H1 (cell line): ENCODE results near the gene CHD5. TPM values are rescaled to one million over a fixed set of nuclear protein-coding genes. Genes with fewer than 3 reads are reported as not detected.
A peak's percentile ranks its signal among the peaks of the same experiment; 100 is the strongest.

Source experiments
- CTCF ChIA-PET: fragments of 300-600 bp; sonication (Branson Sonifier 250); formaldehyde crosslinking; loops from one replicate; lab custom pipeline; 2021; ENCODE audit not compliant: partially characterized antibody; lab: Charles Lee
- POLR2A ChIA-PET: fragments of 300-600 bp; sonication (Branson Sonifier 250); formaldehyde crosslinking; loops from one replicate; lab custom pipeline; 2021; ENCODE audit warnings: inconsistent platforms; ENCODE audit not compliant: partially characterized antibody; lab: Charles Lee
- DNase-seq, 2 experiments: peaks; one replicate each; pipeline versions ENCODE4 v3.0.0 to v3.0.0-alpha.2; 2010 to 2022; ENCODE audit warnings: low spot score in 2 of 2, low read depth in 1 of 2, mixed read lengths in 1 of 2
- FAIRE-seq: peaks from 2 replicates; lab custom pipeline; 2011; peaks lifted over from hg19 to GRCh38; lab: Jason Lieb, UNC
- H2AFZ ChIP-seq: 2 replicates; pipeline ENCODE4 v1.8.1; 2012; ENCODE audit warnings: low read length, inconsistent platforms
- H2AK5ac ChIP-seq: 2 replicates; pipeline ENCODE4 v1.6.1; 2013; ENCODE audit warnings: low read depth, low read length
- H2BK120ac ChIP-seq: replicated peaks from 2 replicates; pipeline ENCODE3; 2013; ENCODE audit warnings: low read depth, low read length, inconsistent platforms
- H2BK12ac ChIP-seq: 2 replicates; pipeline ENCODE4 v1.6.1; 2013; ENCODE audit warnings: low read depth, low read length
- H2BK15ac ChIP-seq: 2 replicates; pipeline ENCODE4 v1.6.1; 2013; ENCODE audit warnings: low read length
- H2BK20ac ChIP-seq: 2 replicates; pipeline ENCODE4 v1.6.1; 2013; ENCODE audit warnings: low read length
- H2BK5ac ChIP-seq: 2 replicates; pipeline ENCODE4 v1.6.1; 2013; ENCODE audit warnings: low read depth, low read length
- H3K14ac ChIP-seq: 2 replicates; pipeline ENCODE4 v1.6.1; 2013; ENCODE audit warnings: inconsistent platforms; ENCODE audit not compliant: insufficient read length
- H3K18ac ChIP-seq: 2 replicates; pipeline ENCODE4 v1.6.1; 2013; ENCODE audit warnings: low read length; ENCODE audit errors: extremely low read depth
- H3K23ac ChIP-seq: 2 replicates; pipeline ENCODE4 v1.6.1; 2013; ENCODE audit warnings: inconsistent platforms; ENCODE audit not compliant: insufficient read length
- H3K23me2 ChIP-seq: 2 replicates; pipeline ENCODE4 v1.6.1; 2013; ENCODE audit warnings: low read depth, low read length
- H3K27ac ChIP-seq: 2 replicates; pipeline ENCODE4 v1.6.1; 2011; ENCODE audit warnings: low read depth, low read length, inconsistent platforms
- H3K27me3 ChIP-seq, 4 experiments: replicated peaks in 1 of 4; 1 replicate in 1 of 4; 2 replicates in 3 of 4; pipeline versions ENCODE4 v1.6.1 to v1.8.1; 2011 to 2013; ENCODE audit warnings: low read length in 3 of 4, mild to moderate bottlenecking in 3 of 4, inconsistent platforms in 2 of 4, mixed read lengths in 2 of 4, moderate library complexity in 1 of 4; ENCODE audit not compliant: control insufficient read depth in 3 of 4, insufficient read depth in 3 of 4; ENCODE audit errors: extremely low read depth in 1 of 4
- H3K36me3 ChIP-seq, 4 experiments: 2 replicates each; pipeline versions ENCODE4 v1.6.1 to v1.8.1; 2011 to 2013; ENCODE audit warnings: mild to moderate bottlenecking in 4 of 4, low read length in 3 of 4, moderate library complexity in 2 of 4, control low read depth in 1 of 4, inconsistent platforms in 1 of 4; ENCODE audit not compliant: insufficient read depth in 4 of 4, control insufficient read depth in 2 of 4
- H3K4ac ChIP-seq: replicated peaks from 2 replicates; pipeline ENCODE3; 2013; ENCODE audit warnings: low read length, low read depth, mixed read lengths, inconsistent platforms; ENCODE audit not compliant: insufficient read length
- H3K4me1 ChIP-seq, 4 experiments: replicated peaks in 1 of 4; 1 replicate in 1 of 4; 2 replicates in 3 of 4; pipeline versions ENCODE4 v1.6.1 to v1.8.1; 2011 to 2013; ENCODE audit warnings: low read length in 3 of 4, inconsistent platforms in 2 of 4, mixed read lengths in 1 of 4; ENCODE audit not compliant: insufficient read depth in 4 of 4, control insufficient read depth in 3 of 4
- H3K4me2 ChIP-seq, 2 experiments: 2 replicates each; pipeline versions ENCODE4 v1.6.1 to v1.8.1; 2011 to 2013; ENCODE audit warnings: low read depth in 2 of 2, low read length in 2 of 2, control low read depth in 1 of 2, inconsistent platforms in 1 of 2, mild to moderate bottlenecking in 1 of 2; ENCODE audit not compliant: insufficient read depth in 1 of 2
- H3K4me3 ChIP-seq, 4 experiments: fragments of 200-600, 300-600 bp in 1 of 4; sonication (generic), shearing (Covaris generic), sonication (Bioruptor Twin) in 1 of 4; 2 replicates each; pipeline versions ENCODE4 v1.5.1 to v1.8.1; 2011 to 2016; ENCODE audit warnings: low read length in 4 of 4, low read depth in 3 of 4, control low read depth in 2 of 4, inconsistent platforms in 2 of 4, mild to moderate bottlenecking in 2 of 4, mixed read lengths in 1 of 4, moderate library complexity in 1 of 4; ENCODE audit not compliant: insufficient read depth in 2 of 4; ENCODE audit errors: extremely low read depth in 1 of 4
- H3K56ac ChIP-seq: replicated peaks from 2 replicates; pipeline ENCODE3; 2013; ENCODE audit warnings: low read depth, mild to moderate bottlenecking, mixed read lengths, low read length, inconsistent platforms; ENCODE audit not compliant: insufficient read length
- H3K79me1 ChIP-seq: 2 replicates; pipeline ENCODE4 v1.6.1; 2013; ENCODE audit warnings: low read depth, low read length, control low read depth
- H3K79me2 ChIP-seq, 2 experiments: 2 replicates each; pipeline versions ENCODE4 v1.6.1 to v1.8.1; 2012 to 2013; ENCODE audit warnings: low read length in 2 of 2, mild to moderate bottlenecking in 2 of 2, inconsistent platforms in 1 of 2; ENCODE audit not compliant: insufficient read depth in 2 of 2, control insufficient read depth in 1 of 2
- H3K9ac ChIP-seq, 4 experiments: replicated peaks in 1 of 4; 1 replicate in 1 of 4; 2 replicates in 3 of 4; pipeline versions ENCODE4 v1.6.1 to v1.8.1; 2011 to 2013; ENCODE audit warnings: low read depth in 3 of 4, low read length in 3 of 4, control low read depth in 2 of 4, mild to moderate bottlenecking in 2 of 4, moderate library complexity in 2 of 4, inconsistent platforms in 1 of 4; ENCODE audit errors: extremely low read depth in 1 of 4
- H3K9me3 ChIP-seq, 2 experiments: 2 replicates each; pipeline versions ENCODE4 v1.6.1 to v1.8.1; 2012 to 2013; ENCODE audit warnings: mild to moderate bottlenecking in 2 of 2, moderate library complexity in 2 of 2, control low read depth in 1 of 2, inconsistent platforms in 1 of 2, low read depth in 1 of 2, low read length in 1 of 2, mixed read lengths in 1 of 2; ENCODE audit not compliant: insufficient read depth in 2 of 2
- H4K20me1 ChIP-seq, 2 experiments: replicated peaks in 1 of 2; 2 replicates each; pipeline versions ENCODE3 to v1.8.1; 2011 to 2013; ENCODE audit warnings: inconsistent platforms in 2 of 2, low read length in 2 of 2, mild to moderate bottlenecking in 1 of 2; ENCODE audit not compliant: insufficient read depth in 2 of 2, control insufficient read depth in 1 of 2
- H4K5ac ChIP-seq: 2 replicates; pipeline ENCODE4 v1.6.1; 2013; ENCODE audit warnings: low read length, low read depth, mixed read lengths, inconsistent platforms; ENCODE audit not compliant: insufficient read length
- H4K8ac ChIP-seq: 2 replicates; pipeline ENCODE4 v1.8.0; 2013; ENCODE audit warnings: mild to moderate bottlenecking, moderate library complexity, low read length, inconsistent platforms; ENCODE audit not compliant: insufficient read depth; ENCODE audit errors: extremely low read depth
- H4K91ac ChIP-seq: replicated peaks from 2 replicates; pipeline ENCODE3; 2013; ENCODE audit warnings: low read length, mixed read lengths, inconsistent platforms; ENCODE audit not compliant: insufficient read length
- JUN ChIP-seq: IDR thresholded peaks from 2 replicates; pipeline ENCODE4 v1.6.1; 2011; ENCODE audit warnings: low read depth, mild to moderate bottlenecking, improper control_type of control experiment, low read length
- TEAD4 ChIP-seq: IDR thresholded peaks from 2 replicates; pipeline ENCODE4 v1.6.1; 2012; ENCODE audit warnings: low read depth, low read length, inconsistent platforms, mixed read lengths
- WGBS, 2 experiments: shearing (Covaris generic) in 1 of 2; methylation state at CpG; one replicate each; pipeline versions ENCODE4 v1.1.6 to v1.1.7; 2013 to 2015; ENCODE audit warnings: low lambda C conversion rate in 2 of 2, mixed read lengths in 2 of 2, inconsistent platforms in 1 of 2, low coverage in 1 of 2, missing lambda C conversion rate in 1 of 2; ENCODE audit not compliant: insufficient replicate concordance in 2 of 2, insufficient coverage in 1 of 2, insufficient read length in 1 of 2; ENCODE audit errors: extremely low coverage in 1 of 2, missing lambda C conversion rate in 1 of 2; 5-methylcytosine and 5-hydroxymethylcytosine counted together
- polyA plus RNA-seq, 7 experiments: library from polyadenylated mRNA; depleted of rRNA in 3 of 7; stranded (reverse) in 5 of 7; unstranded in 2 of 7; fragments of >200 nt in 5 of 7; fragments of 200-250 nt in 2 of 7; gene quantifications; 1 replicate in 5 of 7; 2 replicates in 1 of 7; 4 replicates in 1 of 7; pipeline versions ENCODE4 v1.2.1 to v1.2.3, GENCODE V29; 2011 to 2013; ENCODE audit warnings: missing spikeins in 2 of 7, mixed read lengths in 2 of 7
- total RNA-seq: library from RNA; stranded (reverse); fragmentation: NEBNext Ultra II Directional; extraction: Animal tissue kit (Norgen Biotek cat#: 25700); gene quantifications from 2 replicates; pipeline ENCODE4 v1.2.1, GENCODE V29; 2021

CHD5 gene
- total and polyA plus RNA-seq, 2 of the 8 experiments (the other 6 are each of a cell fraction or from before 2014, with no cell fraction given) = 0.42 to 1.8 TPM

DNA sequence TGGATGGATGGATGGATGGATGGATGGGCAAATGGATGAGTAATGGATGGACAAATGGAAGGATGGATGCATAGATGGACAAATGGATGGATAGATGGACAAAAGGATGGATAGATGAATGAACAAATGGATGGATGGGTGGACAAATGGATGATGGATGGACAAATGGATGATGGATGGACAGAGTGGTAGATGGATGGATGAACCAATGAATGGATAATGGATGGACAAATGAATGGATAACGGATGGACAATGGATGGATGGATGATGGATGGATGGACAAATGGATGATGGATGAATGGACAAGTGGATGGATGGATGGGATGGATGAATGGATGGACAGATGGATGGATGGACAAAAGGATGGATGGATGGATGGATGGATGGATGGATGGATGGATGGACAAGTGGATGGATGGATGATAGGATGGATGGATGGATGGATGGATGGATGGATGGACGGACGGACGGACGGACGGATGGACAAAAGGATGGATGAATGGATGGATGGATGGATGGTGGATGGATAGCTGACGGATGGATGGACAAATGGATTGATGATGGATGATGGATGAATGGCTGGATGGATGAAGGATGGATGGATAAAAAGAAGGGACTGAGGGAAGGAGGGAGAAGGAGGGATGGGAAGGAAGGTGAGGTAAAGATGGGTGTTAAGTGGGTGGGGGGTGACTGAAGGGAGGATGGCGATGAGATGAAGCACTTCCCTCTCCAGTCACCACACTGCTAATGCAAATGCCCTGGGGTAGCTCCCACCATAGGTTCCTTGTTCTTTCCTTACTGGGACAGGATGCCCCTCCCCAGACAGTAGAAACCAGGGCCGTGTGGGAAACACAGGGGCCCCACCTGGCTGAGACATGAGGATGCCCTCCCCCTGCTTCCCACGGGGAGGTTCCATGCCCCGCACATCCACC lies 29.8 kb downstream of the CHD5 start:
- H4K8ac ChIP-seq = no peak overlapping the region
- H2BK120ac ChIP-seq = no peak overlapping the region
- H3K23me2 ChIP-seq = peaks cover 11% of the 10 kb centered on the region
- H3K36me3 ChIP-seq = no peaks in the 10 kb centered on the region
- H3K56ac ChIP-seq = peak overlapping the region; percentile 65
- H3K4me3 ChIP-seq = no peak overlapping the region
- no peak overlapping the region for H3K27ac ChIP-seq
- no peaks in the 10 kb centered on the region for H3K9me3 ChIP-seq
- no peak overlapping the region for H3K9ac ChIP-seq
- no peak overlapping the region for H3K4ac ChIP-seq
- H3K23ac ChIP-seq = no peak overlapping the region
- peaks cover 4 to 26% (median 21%) of the 10 kb centered on the region in 4 experiments for H3K27me3 ChIP-seq
- no peak overlapping the region for H2BK5ac ChIP-seq
- no peak overlapping the region for H2BK12ac ChIP-seq
- no peak overlapping the region for H4K91ac ChIP-seq
- POLR2A ChIA-PET = interaction anchor here (1.1 kb wide), 1 partner anchor 37 kb away, joined by 4 read pairs; no protein-coding TSS in a partner anchor
- 78% methylated on average over 11 of the region's 11 CpGs; no CpG with 5 or more reads in 1 of the 2 experiments for WGBS, 2 experiments
- peaks cover 0 to 7% (median 4%) of the 10 kb centered on the region in 4 experiments; a peak in 4 of 7 replicates for H3K4me1 ChIP-seq
- H4K5ac ChIP-seq = no peak overlapping the region
- DNase-seq (no peak), FAIRE-seq (no peak)
- no peak overlapping the region for H2AFZ ChIP-seq
- no peak overlapping the region for H2BK15ac ChIP-seq
- H3K79me1 ChIP-seq = no peaks in the 10 kb centered on the region
- H4K20me1 ChIP-seq = peaks cover 0 to 13% of the 10 kb centered on the region in 2 experiments
- H3K4me2 ChIP-seq = no peak overlapping the region; a peak in 1 of 4 replicates
- H3K18ac ChIP-seq = no peak overlapping the region
- no peak overlapping the region for H2BK20ac ChIP-seq
- no peaks in the 10 kb centered on the region for H3K79me2 ChIP-seq
- CTCF ChIA-PET = interaction anchor here (1.9 to 2.9 kb wide), 2 partner anchors 105 to 116 kb away, joined by 5 to 12 read pairs; partner anchors contain the start of gene KCNAB2
- H2AK5ac ChIP-seq = peak overlapping the region; percentile 24; the same call in 1 of the 2 replicates
- no peak overlapping the region for H3K14ac ChIP-seq
- no peak for TF ChIP-seq JUN
- TF ChIP-seq TEAD4 = no peak
